ENCODE results near the gene MRPL2.
"Not testable (repeated sequence)": the region's sequence is repeated elsewhere in the genome, so short reads cannot be mapped to it uniquely, and the experiment has no call there.

MRPL2 gene

DNA sequence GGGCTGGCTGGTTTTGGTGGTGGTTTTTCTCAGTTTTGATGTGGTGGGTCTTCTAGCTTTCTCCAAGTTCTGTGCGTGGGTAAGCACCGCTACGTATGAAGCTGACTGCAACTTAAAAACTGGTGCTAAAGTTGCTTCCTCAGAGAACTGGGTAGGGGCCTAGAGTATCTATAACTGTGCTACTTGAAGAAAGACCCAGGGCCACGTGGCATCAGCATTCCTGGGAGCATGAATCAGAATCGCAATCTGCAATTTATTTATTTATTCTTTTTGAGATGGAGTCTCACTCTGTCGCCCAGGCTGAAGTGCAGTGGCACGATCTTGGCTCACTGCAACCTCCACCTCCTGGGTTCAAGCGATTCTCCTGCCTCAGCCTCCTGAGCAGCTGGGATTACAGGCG is 22.7 kb upstream of the MRPL2 start:
- DNase-seq: not testable (repeated sequence)

DNA sequence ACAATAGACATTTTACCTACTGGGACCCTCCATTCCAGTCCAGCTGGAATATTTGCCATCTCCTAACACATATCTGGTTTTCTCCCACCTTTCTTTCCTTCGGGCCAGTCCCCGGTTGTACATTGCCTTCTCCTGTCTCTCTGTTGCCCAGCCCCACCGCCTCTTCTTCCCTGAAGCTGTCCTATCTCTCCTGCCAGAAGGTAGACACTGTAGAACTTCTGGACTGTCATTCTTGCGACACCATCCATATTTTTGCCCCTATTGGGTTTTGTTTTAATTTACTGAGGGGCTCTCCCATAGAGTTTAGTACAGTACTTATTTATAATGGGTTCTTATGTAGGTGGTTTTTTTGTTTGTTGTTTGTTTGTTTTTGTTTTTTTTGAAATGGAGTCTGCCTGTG is 21.8 kb upstream of the MRPL2 start:
- DNase-seq: no peak

DNA sequence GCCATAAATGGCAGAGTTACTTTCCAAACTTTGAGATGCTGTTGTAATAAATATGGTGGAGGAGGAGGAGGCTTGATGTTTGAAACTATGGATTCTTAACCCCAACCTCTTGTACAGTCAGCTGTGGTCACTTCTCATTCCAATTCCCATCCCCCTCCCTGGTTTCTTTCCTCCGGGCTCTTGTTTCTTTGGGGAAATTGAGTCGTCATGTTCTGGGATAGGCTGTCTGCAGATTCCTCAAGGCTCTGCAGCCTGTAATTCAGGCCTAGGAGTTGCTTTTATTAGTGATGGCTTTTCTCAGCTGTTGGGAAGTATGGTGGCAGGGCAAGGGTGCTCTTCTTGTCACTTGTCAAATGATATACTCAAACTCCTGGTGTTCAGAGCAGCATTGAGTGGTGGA is 19.5 kb upstream of the MRPL2 start:
- DNase-seq: no peak

DNA sequence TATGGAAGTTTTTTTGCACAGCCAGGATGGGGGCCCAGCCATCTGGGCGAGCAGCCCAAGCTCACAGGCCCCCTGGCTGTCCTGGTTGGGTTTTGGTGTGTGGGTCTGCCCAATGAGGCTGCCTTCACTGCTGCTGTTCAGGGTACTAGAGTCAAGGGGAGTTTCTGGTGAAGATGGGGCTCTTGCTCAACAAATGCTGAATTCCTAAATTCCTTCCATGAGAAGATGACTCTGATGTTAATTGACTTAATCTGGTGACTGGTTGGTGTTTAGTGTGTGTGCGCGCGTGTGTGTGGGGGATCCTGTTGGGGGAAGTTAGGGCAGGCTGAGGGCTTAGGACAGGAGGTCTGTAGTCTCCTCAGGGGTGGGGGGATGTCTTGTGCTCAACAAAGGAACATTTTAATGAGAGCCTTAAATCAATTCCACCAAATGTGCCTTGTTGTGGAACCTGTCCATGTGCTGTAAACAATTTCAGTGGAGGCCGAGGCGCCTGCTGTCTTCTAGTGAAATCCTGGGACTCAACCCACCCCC is 18.8 kb upstream of the MRPL2 start:
- no peak for DNase-seq

DNA sequence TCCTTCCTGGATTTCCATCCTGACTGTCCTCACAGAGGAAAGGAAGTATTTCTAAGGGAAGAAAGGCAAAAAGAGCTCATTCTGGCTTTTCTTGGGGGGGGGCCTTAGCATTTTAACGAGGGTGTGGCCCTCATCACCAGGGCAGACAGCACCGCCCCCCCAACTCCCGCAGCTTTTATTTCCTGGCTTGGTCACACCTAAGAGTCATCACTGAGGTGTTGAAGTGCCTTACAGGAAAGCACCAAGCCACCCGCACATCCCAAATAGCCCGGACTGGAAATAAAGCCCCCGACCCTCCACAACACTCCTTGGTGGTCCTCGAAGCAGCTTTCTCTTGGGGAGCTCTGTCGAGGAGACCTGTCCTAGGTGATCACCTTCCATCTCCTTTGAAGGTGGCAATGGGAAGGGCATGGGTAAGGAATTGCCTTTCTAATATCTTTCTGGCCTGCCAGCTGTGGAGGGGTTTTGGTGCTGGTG is 18.1 kb upstream of the MRPL2 start:
- DNase-seq: no peak

DNA sequence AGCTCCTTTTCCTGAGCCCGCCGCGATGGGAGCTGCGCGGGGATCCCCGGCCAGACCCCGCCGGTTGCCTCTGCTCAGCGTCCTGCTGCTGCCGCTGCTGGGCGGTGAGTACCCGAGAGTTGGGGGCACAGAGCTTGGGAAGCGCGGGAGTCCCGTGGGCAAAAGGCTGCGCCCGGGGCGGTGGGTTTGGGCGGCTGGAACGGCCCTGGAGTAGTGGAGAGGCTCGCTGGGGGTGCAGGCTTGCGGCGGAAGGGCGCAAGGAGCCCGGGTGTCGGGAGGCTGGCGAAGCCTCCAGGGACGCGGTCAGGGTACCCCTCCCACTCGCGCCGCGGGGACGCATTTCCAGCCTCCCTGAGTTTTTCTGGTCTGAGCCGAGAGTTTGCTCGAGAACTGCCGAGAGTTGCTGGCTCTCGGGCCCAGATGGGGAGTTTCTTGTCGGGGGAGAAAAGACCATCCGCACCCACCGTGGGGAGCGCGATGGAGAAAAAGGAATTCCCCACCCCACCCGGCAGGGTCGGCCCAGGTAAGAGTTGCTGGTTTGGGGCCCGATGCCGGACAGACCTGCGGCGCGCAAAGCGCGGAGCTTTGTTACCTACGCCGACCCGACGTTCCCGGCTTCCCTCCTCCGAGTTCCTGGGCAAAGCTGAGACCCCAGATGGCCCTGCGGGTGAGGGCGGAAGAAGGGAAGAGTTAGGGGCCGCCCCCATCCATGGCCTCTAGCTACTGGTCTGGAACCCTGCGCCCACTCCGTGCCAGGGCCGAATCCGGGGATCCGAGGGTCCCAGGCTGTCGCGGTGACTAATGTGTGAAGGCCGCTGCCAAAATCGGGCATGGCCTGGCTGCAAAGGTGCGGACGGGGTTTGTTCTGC is 17.5 kb upstream of the MRPL2 start:
- DNase-seq: no peak

DNA sequence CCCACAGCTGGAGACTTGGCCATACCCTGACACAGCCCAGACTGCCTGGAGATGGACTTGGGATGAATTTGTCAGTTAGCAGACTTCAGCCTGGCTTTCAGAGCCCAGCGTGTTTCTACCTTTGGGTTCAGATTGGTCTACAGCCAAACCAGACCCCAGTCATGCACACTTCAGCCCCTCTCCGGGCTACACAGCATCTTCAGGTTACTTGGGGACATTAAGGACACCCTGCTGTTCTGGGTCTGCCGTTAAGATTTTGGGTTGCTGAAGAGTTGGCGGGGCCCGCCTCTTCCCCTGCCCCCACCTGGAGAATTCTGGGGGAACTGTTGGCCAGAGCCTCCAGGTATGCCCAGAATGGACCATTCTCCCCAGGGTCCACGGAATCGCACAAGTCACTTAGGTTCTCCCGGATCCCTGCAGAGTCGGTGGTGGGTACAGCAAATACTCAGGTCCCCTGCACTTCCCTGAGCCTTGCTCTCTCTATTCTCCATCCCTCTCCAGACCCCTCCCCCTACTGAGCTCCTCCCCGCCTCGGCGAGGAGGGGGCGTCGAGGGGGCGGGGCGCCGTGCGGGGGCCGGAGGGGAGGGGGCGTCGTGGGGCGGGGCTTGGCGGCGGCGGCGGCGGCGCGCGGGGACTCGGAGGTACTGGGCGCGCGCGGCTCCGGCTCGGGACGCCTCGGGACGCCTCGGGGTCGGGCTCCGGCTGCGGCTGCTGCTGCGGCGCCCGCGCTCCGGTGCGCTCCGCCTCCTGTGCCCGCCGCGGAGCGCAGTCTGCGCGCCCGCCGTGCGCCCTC is 16.6 kb upstream of the MRPL2 start, which contains the start of gene PTK7:
Gene PTK7, plus strand, starts transcription at position 645 of the 794 bp plus-strand sequence. CDS start 175 bp downstream, outside the sequence.
- no peak for DNase-seq

DNA sequence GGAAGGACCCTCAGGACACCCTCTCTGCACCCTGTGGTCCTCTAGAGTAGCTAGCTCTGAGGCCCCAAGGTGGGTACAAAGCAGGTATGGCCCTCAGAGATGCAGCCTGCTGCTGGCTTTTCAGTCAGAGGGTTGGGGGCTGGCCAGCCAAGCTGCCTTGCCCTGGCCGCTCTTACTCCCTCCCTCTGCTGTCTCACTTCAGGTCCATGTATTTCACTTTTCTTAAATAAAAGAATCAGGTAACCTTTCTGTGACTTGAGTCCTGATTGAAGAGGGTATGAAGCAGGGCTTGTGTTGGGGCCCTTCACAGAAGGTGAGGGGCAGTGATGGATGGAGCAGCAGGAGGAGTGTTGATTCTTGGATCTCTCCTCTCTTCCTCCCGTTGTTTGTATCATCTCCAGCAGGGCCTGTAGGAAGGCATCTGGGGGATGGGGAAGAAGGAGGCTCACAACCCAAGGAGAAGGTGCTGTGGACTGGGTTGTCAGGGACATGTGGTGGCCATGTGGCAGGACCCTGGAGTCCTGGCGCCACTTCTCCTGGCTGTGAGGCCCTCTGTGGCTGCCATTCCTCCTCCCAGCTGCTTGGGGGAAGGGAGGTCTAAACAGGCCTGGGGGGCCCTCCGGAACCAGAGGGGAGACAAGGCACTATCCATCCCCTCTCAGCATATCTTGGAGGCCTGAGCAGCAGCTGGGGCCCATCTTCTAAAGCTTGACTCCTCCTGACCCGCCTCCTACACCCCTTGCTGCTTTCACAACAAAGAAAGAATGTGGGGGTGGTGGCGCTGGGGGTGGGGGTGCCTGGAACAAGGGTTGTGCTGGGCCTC is 15.8 kb upstream of the MRPL2 start:
- no peak for DNase-seq

DNA sequence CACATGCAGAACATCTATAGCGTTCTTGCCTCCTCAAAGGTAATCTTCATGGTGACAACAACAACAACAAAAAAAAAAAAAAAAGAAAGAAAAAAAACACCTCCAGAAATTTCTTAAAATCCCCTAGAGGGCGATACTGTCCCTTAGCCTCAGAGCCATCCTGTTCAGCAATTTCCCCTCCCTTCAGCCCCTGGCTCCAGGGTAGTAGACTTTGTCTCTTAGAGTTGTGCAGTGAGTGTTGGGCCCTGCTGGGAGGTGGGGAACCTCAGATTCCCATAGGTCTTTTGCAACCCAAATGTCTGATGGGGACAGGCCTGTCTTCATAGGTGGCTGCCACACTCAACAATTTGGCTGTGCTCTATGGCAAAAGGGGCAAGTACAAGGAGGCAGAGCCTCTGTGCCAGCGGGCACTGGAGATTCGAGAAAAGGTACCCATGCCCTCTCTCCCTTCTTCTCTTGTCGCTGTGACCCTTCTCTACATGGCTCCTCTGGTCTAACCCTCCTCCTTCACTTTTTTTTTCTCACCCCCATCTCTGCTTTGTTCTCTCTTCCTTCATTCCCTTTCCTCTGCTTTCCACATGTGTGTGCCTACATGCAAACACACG is 10.9 kb upstream of the MRPL2 start:
- DNase-seq: no peak

DNA sequence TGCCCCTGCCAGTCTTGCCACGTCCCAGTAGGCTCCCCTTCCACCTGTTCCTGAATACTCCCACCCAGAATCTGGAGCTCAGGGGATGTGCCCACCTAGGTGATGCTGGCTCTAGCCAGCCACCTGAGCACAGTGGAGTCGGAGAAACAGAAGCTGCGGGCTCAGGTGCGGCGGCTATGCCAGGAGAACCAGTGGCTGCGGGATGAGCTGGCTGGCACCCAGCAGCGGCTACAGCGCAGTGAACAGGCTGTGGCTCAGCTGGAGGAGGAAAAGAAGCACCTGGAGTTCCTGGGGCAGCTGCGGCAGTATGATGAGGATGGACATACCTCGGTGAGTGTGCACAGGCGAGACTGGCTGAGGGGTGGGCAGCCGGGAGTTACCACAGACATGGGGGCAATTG is 3.6 kb upstream of the MRPL2 start:
- no peak for DNase-seq

DNA sequence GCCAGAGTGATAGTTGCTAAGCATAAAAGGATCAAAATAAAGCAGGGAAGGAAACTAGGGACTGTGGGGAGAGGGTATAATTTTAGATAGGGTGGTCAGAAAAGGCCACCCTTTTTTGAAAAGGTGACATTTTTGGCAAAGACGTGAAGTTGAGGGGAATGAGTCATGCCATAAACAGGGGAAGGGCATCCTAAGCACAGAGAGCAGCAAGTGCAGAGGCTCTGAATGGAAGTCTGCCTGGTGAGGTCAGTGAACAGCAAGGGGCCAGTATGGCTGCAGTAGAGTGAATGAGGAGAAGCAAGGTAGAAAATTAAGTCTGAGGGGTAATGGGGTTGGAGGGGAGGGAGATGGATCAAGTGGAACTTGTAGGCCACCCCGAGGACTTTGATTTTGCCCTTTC is 2.6 kb upstream of the MRPL2 start:
- no peak for DNase-seq

DNA sequence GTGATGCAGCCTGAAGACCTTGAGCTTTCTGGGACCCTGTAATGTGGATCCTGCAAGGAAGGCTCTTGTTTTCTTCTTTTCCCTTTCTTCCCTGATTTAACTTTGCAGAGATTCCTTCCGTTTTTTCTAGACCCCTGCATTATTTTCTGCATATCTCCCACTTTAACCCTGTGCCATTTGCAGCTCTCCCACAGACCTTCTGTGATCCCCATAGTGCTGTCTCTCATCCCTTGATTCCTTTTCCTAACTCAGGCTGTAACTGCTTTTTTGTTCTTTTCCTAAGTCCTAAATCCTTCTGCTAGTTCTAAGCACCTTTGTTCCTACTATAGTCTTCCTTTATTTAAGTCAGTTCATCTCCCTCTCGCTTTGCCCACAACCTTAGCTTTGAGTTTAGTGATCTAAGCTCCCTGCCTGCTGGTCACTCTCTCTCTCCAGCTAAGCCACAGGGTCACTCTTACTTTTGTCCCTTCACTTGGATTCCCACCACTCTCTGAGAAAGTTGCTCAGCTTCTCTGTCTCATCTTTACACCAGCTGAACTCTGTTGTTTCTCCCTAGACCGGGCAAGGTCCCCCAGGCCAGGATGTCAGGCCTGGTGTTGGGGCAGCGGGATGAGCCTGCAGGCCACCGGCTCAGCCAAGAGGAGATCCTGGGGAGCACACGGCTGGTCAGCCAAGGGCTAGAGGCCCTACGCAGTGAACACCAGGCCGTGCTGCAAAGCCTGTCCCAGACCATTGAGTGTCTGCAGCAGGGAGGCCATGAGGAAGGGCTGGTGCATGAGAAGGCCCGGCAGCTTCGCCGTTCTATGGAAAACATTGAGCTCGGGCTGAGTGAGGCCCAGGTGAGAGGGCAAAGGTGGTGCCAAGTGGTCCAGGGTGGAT is 1.8 kb upstream of the MRPL2 start:
- no peak for DNase-seq

DNA sequence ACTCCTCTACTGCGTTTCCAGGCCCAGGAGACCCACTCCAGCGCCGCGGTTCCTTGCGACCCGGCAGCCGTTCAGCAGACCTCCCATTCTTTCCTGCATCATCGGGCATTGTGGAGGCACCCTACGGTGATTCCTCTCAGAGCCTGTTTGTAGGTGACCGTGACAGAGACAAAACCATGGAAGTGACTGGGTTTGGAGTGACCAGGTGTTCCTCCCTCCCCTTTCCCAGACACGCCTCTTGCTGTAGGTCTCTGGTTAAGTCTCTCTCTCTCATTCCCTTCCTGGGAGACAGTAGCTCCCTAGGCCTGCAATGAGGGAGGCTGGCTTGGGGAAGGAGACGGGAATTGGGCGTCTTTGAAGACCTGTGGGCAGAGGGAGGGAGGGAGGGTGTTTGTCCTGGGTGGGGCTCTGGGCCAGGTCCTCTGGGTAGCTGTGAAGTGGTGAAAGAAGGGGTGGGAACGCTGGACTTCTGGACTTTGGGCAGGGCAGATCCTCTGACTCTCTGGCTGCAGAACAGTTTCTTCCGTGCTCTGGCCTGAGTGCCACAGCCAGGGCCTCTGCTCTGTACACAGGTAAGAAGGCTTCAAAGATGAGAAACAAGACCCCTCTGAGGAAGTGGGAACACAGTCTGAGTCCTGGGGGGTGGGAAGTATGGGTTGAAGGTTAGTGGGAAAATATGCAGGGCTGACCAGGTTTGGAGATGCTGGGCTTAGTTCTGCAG is 960 bp upstream of the MRPL2 start:
- no peak for DNase-seq

DNA sequence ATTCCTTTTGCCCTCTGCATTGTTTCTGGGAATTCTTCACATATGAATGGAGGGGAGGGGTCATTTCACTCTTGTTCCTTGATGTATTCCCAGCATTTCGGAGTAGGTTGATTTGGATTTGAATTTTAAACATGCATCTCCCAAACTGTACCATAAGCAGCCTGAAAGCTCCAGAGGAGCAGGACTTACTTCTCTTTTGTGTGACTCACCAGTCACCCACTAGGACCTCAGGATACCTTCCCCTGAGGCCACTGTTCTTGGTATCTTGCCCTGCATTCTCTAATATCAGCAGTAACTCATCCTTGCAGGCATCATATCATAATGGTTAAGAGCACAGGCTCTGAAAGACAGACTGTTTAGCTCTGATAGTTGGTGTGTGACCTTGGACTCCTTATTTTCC is 703 bp downstream of the MRPL2 start:
- no peak for DNase-seq

DNA sequence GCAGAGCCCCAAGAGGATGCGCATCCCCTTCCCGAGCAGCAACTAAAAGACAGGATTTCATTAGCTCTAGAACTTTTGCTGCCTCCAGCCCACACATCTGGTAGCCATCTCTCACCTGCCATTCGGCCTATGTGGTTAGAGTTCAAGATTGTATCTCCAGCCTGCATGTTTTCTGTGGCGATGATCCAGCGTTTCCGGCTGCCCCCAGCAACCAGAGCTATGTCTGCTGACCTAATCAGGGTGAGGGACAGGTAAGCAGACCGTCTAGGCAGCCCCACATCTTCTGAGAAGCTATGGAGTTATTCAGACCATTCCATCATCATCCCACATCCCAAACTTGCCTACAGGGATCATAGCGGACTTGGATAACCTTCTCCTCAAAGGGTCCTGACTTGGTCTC is 3.3 kb downstream of the MRPL2 start:
- DNase-seq: no peak

DNA sequence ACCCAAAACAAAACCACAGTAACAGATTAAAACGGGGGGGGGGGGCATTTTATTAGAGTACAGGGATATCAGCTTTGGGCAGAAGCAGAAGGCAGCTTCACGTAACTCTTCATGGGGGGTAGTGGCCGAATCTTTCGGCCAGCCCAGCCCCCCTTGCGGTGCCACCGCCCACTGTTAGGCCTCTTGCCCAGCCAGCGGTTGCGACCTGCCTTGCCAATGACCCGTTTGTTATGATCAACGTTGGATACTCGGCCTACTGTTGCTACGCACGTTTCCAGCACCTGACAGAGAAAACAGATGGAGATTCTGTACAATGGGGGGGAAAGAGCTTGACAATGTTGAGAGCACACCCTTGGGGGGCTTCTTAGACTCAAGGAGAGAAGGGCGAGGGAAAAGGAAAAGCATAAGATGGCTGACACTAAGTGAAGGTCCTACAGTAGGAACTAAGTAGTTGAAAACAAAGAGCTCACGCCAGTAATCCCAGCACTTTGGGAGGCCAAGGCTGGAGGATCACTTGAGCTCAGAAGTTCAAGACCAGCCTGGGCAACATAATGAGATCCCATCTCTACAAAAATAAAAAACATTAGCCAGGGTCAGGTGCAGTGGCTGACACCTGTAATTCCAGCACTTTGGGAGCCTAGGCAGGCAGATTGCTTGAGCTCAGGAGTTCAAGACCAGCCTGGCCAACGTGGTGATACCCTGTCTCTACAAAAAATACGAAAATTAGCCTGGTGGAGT is 4.9 kb downstream of the MRPL2 start:
- no peak for DNase-seq

DNA sequence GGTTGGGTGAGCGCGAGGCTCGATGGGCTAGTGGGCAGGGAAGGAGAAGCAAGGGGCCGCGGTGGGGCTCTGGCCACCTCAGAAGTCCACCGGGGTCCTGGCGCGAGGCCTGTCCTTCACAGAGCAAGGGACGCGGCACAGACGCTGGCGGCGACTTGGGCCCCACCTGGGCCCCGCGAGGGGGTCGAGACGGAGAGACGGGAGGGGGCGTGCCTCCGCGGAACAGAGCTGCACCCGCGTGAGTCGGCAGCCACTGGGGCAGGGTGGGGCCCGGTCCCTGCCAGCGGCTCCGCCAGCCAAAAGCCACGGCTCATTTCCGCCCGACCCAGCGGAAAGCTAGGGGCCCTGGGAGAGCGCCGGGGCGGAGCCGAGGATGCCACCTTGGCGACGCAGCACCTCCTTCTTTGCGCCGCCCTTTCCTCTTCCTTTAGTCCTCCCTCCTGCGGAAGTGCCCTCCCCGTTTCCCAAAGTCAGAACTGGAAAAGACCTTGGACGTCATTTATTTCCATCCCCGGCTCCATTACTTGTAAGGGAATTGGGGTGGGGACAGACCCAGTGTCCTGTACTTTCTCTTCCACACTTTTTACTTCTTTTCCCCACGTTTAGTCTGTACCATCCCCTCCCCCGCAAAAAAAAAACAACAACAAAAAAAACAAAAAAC is 5.6 kb downstream of the MRPL2 start, which contains the start of gene CUL7:
Gene CUL7, minus strand, starts transcription at position 307 of the 661 bp plus-strand sequence. CDS start 1,063 bp downstream, outside the sequence.
- DNase-seq: peak; percentile 93

DNA sequence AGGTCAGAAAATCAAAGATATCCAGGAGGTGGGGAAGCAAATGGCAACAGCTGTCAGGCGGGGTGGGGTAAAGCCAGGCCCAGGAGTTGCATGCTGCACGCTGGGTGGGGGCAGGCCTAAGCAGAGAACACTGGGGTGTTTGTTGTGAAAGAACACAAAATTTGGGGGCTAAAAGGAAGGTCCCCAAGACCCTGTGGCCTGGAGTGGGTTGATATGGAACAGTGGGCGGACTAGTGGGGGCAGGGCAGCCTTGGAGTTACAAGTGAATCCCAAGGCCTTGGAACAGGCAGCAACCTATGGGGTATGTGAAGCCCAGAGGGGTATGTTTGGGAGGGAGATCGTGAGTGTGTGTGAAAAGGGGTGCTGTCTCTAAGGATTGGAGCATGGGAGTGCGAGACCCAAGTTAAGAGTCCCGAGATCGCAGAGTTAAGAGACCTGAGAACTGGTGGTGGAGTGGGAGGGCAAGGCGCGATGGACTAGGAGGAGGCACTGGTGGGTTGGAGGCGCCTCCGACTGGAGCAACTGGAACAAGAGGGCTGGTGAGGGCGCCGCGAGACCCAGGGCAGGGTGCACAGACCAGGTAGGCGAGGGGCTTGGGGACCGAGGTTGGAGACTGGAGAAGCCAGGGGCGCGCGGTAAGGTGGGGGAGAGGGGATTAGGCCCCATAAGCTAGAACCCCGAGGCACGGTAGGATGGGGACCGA is 6.2 kb downstream of the MRPL2 start:
- DNase-seq: peak; percentile 19

All from stimulated activated naive CD4-positive, alpha-beta T cell treated with Interleukin-2 at 50 U/mL for 16 hours (primary cell).